ENCODE measurements around the gene ELOA. TPM values are rescaled to one million over a fixed set of nuclear protein-coding genes. Genes with fewer than 3 reads are reported as not detected.
A peak's percentile ranks its signal among the peaks of the same experiment; 100 is the strongest.
"Not testable (repeated sequence)": the region's sequence is repeated elsewhere in the genome, so short reads cannot be mapped to it uniquely, and the experiment has no call there.

The ELOA gene
- total RNA-seq, 2 experiments from 2014 or later = 21.8 to 22.6 TPM

- CTCF ChIA-PET = no interaction called here
- no peaks in the 10 kb centered on the region for H3K9me3 Mint-ChIP-seq
- no peak overlapping the region for H3K4me3 Mint-ChIP-seq
- DNase-seq = no peak
- H3K4me1 Mint-ChIP-seq (ENCODE audit: low read depth) = peaks cover 18% of the 10 kb centered on the region
- intact Hi-C loops (cut with micrococcal nuclease) = no loop called here
- peaks cover 27% of the 10 kb centered on the region for H3K36me3 Mint-ChIP-seq (ENCODE audit: low read depth)
- no peak overlapping the region for H3K27ac Mint-ChIP-seq
- H3K27me3 Mint-ChIP-seq (ENCODE audit: low read depth) = no peaks in the 10 kb centered on the region
Measured at GRCh38 chr1:23709229-23709628, 34.0 kb upstream of the ELOA start.

DNA sequence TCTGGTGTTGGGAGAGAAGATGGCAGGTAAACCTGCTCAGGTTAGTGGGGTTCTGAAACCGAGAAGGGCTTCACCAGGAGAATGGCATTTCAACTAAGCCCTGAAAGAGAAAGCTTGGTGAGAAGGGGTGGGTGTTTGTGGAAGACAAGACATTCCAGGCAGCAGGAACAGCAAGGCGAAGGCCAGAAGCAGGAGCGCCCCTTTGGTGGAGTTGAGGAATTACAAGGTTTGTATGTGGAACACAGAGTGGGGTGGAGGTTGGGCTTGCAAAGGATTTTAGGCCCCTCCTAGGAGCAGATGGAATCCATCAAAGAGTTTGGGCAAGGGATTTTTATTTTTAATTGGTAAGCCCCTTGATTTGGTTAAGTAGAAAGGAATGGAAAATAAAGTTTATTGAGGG, 24.8 kb upstream of the ELOA start:
- no peak for DNase-seq
- Mint-ChIP-seq H3K27ac (no peak overlapping the region), H3K36me3 (ENCODE audit: low read depth) (peaks cover 4% of the 10 kb centered on the region), H3K27me3 (ENCODE audit: low read depth) (no peaks in the 10 kb centered on the region), H3K4me3 (no peak overlapping the region), H3K4me1 (ENCODE audit: low read depth) (peaks cover 28% of the 10 kb centered on the region), H3K9me3 (no peaks in the 10 kb centered on the region)
- CTCF ChIA-PET = interaction anchor here (0.6 to 1.2 kb wide), 2 partner anchors 24 to 179 kb away, joined by 3 to 8 read pairs; no protein-coding TSS in a partner anchor
- intact Hi-C loops (cut with micrococcal nuclease) = no loop called here

- H3K4me3 Mint-ChIP-seq = no peak overlapping the region
- no peak for DNase-seq
- peaks cover 4% of the 10 kb centered on the region for H3K36me3 Mint-ChIP-seq (ENCODE audit: low read depth)
- H3K27ac Mint-ChIP-seq = no peak overlapping the region
- no peaks in the 10 kb centered on the region for H3K9me3 Mint-ChIP-seq
- intact Hi-C loops (cut with micrococcal nuclease) = no loop called here
- H3K4me1 Mint-ChIP-seq (ENCODE audit: low read depth) = peaks cover 28% of the 10 kb centered on the region
- H3K27me3 Mint-ChIP-seq (ENCODE audit: low read depth) = no peaks in the 10 kb centered on the region
- CTCF ChIA-PET = interaction anchor here (0.6 kb wide), 1 partner anchor 179 kb away, joined by 8 read pairs; no protein-coding TSS in a partner anchor
Measured at GRCh38 chr1:23719162-23719820, 24.0 kb upstream of the ELOA start.

DNA sequence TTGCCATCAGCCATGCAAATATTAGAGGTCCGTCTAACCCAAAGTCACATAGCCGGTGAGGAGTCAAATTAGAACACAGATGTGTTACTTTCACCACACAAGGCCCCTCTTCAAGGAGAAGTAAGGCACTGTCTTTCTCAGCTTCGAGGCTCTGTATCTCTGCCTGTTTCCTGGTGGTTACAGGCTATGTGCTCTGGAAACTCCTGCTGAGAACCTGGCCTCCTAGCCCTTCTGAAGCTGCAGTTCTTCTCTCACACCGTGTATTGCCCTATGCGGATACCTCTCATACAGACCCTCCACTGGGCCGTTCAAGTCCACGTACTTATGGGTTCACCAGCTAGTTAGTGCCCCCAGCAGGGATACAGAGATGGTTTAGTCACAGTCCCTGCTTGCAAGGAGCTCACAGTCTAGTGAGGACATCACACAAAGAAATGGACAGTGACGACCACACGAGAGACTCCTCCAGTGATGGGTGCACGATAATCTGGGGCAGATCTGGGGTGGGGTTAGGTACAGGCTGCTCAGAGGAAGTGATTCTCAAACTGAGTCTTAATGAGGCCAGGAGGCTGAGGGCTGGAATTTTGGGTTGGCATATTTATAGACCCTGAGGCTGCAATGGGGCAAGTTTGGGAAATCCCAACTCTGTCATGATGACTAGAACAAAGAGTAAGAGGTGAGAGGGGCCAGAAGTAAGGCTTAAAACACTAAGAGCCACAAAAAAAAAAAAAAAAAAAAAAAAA, 22.8 kb upstream of the ELOA start:
- Mint-ChIP-seq H3K27me3 (ENCODE audit: low read depth) (no peaks in the 10 kb centered on the region), H3K36me3 (ENCODE audit: low read depth) (peaks cover 5% of the 10 kb centered on the region), H3K27ac (peak overlapping the region; percentile 67), H3K4me1 (ENCODE audit: low read depth) (peaks cover 28% of the 10 kb centered on the region), H3K4me3 (no peak overlapping the region), H3K9me3 (no peaks in the 10 kb centered on the region)
- DNase-seq = peak; percentile 57
- CTCF ChIA-PET = interaction anchor here (0.6 to 1.0 kb wide), 2 partner anchors 12 to 24 kb away, joined by 3 to 4 read pairs; no protein-coding TSS in a partner anchor
- intact Hi-C loops (cut with micrococcal nuclease) = loop anchor here (2.0 kb wide), 1 partner anchor 24 kb away; no protein-coding TSS in a partner anchor

GRCh38 chr1:23722652-23723051, 20.6 kb upstream of the ELOA start:
- Mint-ChIP-seq H3K27ac (no peak overlapping the region), H3K27me3 (ENCODE audit: low read depth) (no peaks in the 10 kb centered on the region), H3K4me1 (ENCODE audit: low read depth) (peaks cover 28% of the 10 kb centered on the region), H3K36me3 (ENCODE audit: low read depth) (peaks cover 3% of the 10 kb centered on the region), H3K9me3 (no peaks in the 10 kb centered on the region), H3K4me3 (no peak overlapping the region)
- no peak for DNase-seq
- intact Hi-C loops (cut with micrococcal nuclease) = no loop called here
- CTCF ChIA-PET = interaction anchor here (0.6 to 0.9 kb wide), 2 partner anchors 9 to 11 kb away, joined by 4 to 5 read pairs; no protein-coding TSS in a partner anchor

DNA sequence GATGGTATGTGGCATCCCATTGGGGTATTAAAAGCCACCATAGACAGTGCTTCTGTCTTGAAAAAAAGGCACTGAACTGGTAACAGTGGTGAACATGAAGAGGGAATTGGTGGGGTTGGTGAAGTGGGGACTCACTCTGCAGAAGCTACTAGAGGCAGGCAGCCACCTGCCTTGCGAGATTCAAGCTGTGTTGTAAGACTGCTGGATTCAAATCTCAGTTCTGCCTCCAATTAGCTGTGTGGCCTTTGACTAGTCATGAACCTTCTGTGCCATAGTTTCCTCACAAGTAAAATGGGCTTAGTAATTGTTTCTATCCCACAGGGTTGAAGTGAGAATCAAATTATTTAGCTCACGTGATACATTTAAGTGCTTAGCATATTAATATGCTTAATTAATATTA, 16.6 kb upstream of the ELOA start:
- no peaks in the 10 kb centered on the region for H3K4me1 Mint-ChIP-seq (ENCODE audit: low read depth)
- no peaks in the 10 kb centered on the region for H3K27me3 Mint-ChIP-seq (ENCODE audit: low read depth)
- peaks cover 3% of the 10 kb centered on the region for H3K36me3 Mint-ChIP-seq (ENCODE audit: low read depth)
- DNase-seq = no peak
- no peak overlapping the region for H3K4me3 Mint-ChIP-seq
- no peaks in the 10 kb centered on the region for H3K9me3 Mint-ChIP-seq
- H3K27ac Mint-ChIP-seq = no peak overlapping the region
- CTCF ChIA-PET = interaction anchor here (0.6 to 1.2 kb wide), 3 partner anchors 35 to 170 kb away, joined by 3 to 5 read pairs (median 3); partner anchors contain the start of gene RPL11
- intact Hi-C loops (cut with micrococcal nuclease) = no loop called here

DNA sequence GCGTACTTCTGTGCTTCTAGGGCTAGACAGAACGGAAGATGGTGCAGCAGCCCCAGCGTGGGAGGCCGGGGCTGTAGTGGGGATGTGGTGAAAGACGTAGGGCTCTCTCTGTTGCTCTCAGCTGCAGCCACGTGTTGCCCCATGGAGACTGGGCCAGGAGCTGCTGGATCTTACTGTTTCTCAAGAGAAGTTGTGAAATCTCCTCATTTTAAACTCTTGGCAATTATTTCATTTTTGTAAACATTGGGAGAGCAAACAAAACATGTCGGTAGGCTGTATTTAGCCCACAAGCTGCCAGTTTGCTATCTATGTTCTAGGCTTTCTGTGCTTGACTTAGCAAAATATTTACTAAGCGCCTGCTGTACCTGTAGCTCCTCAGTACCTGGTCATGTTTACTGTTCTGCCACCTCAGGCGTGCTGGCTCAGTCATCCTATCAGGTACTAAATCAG, 15.9 kb upstream of the ELOA start:
- Mint-ChIP-seq H3K36me3 (ENCODE audit: low read depth) (peaks cover 3% of the 10 kb centered on the region), H3K27me3 (ENCODE audit: low read depth) (no peaks in the 10 kb centered on the region), H3K4me1 (ENCODE audit: low read depth) (peaks cover 4% of the 10 kb centered on the region), H3K9me3 (no peaks in the 10 kb centered on the region), H3K4me3 (no peak overlapping the region), H3K27ac (no peak overlapping the region)
- CTCF ChIA-PET = interaction anchor here (1.2 kb wide), 1 partner anchor 63 kb away, joined by 3 read pairs; no protein-coding TSS in a partner anchor
- no peak for DNase-seq
- intact Hi-C loops (cut with micrococcal nuclease) = no loop called here

DNA sequence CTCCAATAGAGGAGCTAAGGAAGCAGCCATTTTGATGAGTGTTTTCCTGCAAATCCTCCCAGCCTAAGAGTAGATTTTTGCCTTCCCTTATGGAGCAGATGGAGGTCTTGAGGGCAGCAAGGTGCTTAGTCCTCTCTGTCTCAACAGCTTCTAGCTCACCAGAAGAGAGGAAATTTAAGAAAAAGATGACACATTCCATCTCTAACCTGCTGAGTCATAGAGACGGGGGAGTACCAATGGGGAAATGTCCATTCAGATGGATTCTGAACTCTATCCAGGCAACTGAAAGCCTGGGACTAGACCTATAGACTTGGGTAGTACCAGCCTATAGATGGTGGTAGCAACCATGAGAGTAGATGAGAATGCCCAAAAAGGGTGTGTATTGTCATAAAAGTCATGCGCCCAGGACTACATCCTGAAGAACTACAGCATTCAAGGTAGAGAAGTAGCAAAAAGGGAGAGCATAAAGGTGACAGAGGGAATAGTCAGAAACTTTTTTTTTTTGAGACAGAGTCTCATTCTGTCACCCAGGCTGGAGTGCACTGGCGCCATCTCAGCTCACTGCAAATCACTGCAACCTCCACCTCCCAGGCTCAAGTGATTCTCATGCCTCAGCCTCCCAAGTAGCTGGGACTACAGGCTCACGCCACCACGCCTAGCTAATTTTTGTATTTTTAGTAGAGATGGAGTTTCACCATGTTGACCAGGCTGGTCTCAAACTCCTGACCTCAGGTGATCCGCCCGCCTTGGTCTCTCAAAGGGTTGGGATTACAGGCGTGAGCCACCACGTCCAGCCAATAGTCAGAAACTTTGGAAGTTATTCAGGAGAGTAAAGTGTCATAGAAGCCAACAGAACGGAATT, 10.7 kb upstream of the ELOA start:
- CTCF ChIA-PET = interaction anchor here (1.2 kb wide), 1 partner anchor 12 kb away, joined by 3 read pairs; no protein-coding TSS in a partner anchor
- no peak for DNase-seq
- no peak overlapping the region for H3K4me3 Mint-ChIP-seq

GRCh38 chr1:23733281-23733680, 10.0 kb upstream of the ELOA start:
- CTCF ChIA-PET = interaction anchor here (1.2 kb wide), 1 partner anchor 12 kb away, joined by 3 read pairs; no protein-coding TSS in a partner anchor
- intact Hi-C loops (cut with micrococcal nuclease) = not testable (repeated sequence)

More for the DNA sequence above, 10.7 kb upstream of the ELOA start:
- Mint-ChIP-seq H3K9me3 (no peaks in the 10 kb centered on the region), H3K27ac (no peak overlapping the region), H3K36me3 (ENCODE audit: low read depth) (no peaks in the 10 kb centered on the region), H3K27me3 (ENCODE audit: low read depth) (no peaks in the 10 kb centered on the region), H3K4me1 (ENCODE audit: low read depth) (peaks cover 12% of the 10 kb centered on the region)
- intact Hi-C loops (cut with micrococcal nuclease) = no loop called here

DNA sequence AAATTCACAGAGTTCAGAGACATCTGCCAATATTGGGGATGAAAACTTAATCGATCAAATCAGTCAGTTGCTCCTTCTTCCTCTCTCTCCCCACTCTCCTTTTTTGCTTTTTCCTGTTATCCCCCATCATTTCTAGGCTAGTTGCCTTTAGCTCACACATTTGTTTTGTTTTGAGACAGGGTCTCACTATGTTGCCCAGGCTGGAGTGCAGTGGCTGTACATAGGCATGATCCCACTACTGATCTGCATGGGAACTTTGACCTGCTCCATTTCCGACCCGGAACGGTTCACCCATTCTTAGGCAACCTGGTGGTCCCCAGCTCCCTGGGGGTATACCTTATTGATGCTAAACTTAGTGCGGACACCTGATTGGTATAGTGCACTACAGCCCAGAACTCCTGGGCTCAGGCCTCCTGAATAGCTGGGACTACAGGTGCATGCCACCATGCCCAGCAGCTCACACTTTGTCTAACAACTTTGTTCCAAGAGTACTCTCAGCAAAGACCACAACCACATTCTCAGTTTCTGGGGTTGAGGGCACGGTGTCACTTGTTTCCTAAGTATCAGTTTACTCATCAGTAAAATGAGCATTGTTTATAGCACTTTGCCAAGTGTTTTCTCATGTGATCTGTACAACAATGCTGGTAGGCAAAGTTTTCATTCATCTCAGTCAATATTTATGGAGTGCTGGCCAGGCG, 6.7 kb upstream of the ELOA start:
- H3K4me3 Mint-ChIP-seq = no peak overlapping the region
- DNase-seq = peak; percentile 17
- H3K27me3 Mint-ChIP-seq (ENCODE audit: low read depth) = no peaks in the 10 kb centered on the region
- H3K36me3 Mint-ChIP-seq (ENCODE audit: low read depth) = no peaks in the 10 kb centered on the region
- H3K4me1 Mint-ChIP-seq (ENCODE audit: low read depth) = peaks cover 12% of the 10 kb centered on the region
- H3K27ac Mint-ChIP-seq = no peak overlapping the region
- intact Hi-C loops (cut with micrococcal nuclease) = no loop called here
- CTCF ChIA-PET = interaction anchor here (1.1 to 1.2 kb wide), 2 partner anchors 9 to 35 kb away, joined by 3 read pairs; no protein-coding TSS in a partner anchor
- H3K9me3 Mint-ChIP-seq = no peaks in the 10 kb centered on the region

More at GRCh38 chr1:23733281-23733680, 10.0 kb upstream of the ELOA start:
- not testable (repeated sequence) for H3K9me3 Mint-ChIP-seq; H3K36me3 Mint-ChIP-seq (ENCODE audit: low read depth); H3K27ac Mint-ChIP-seq; H3K4me3 Mint-ChIP-seq; DNase-seq; H3K27me3 Mint-ChIP-seq (ENCODE audit: low read depth)
- peaks cover 12% of the 10 kb centered on the region for H3K4me1 Mint-ChIP-seq (ENCODE audit: low read depth)

- H3K36me3 Mint-ChIP-seq (ENCODE audit: low read depth) = peaks cover 5% of the 10 kb centered on the region
- CTCF ChIA-PET = no interaction called here
- H3K27ac Mint-ChIP-seq = no peak overlapping the region
- H3K9me3 Mint-ChIP-seq = no peaks in the 10 kb centered on the region
- H3K27me3 Mint-ChIP-seq (ENCODE audit: low read depth) = no peaks in the 10 kb centered on the region
- DNase-seq = no peak
- intact Hi-C loops (cut with micrococcal nuclease) = loop anchor here (10.0 kb wide), 1 partner anchor 377 kb away; the partner anchor contains the start of gene ZNF436
- H3K4me1 Mint-ChIP-seq (ENCODE audit: low read depth) = peaks cover 27% of the 10 kb centered on the region
- H3K4me3 Mint-ChIP-seq = no peak overlapping the region
Measured at GRCh38 chr1:23741609-23742008, 1.7 kb upstream of the ELOA start.
